ENCODE data around the gene CNN1. TPM values are rescaled to one million over a fixed set of nuclear protein-coding genes. Genes with fewer than 3 reads are reported as not detected.
A peak's percentile ranks its signal among the peaks of the same experiment; 100 is the strongest.

CNN1 gene
- total and polyA plus RNA-seq, 2 of the 13 experiments (the other 11 are each of a cell fraction or from before 2014, with no cell fraction given): 0.70 to 1.1 TPM

GRCh38 chr19:11528551-11529341 lies 9.9 kb upstream of the CNN1 start, which contains the start of gene ECSIT (continued):
- TF ChIP-seq SNAPC4 (CRISPR knock-in tag; IDR thresholded peaks at IDR 0.05) (0 out of 2 replicates have a peak, but pooled peaks have one; percentile 43), GMEB1 (CRISPR knock-in tag; IDR thresholded peaks at IDR 0.05; ENCODE audit: borderline replicate concordance) (peak; percentile 85; the same call in 1 of the 2 replicates), CHD2 (IDR thresholded peaks at IDR 0.05; ENCODE audit: low read depth, low read length) (peak; percentile 83), ZKSCAN8 (CRISPR knock-in tag; IDR thresholded peaks at IDR 0.05; ENCODE audit: borderline replicate concordance) (peak; percentile 59; the same call in 1 of the 2 replicates), UBTF (CRISPR knock-in tag; IDR thresholded peaks at IDR 0.05) (peak; percentile 73), SOX6 (IDR thresholded peaks at IDR 0.05) (no peak), SOX6 (CRISPR knock-in tag; IDR thresholded peaks at IDR 0.05) (peak; percentile 47; the same call in 1 of the 2 replicates), KDM2A (CRISPR knock-in tag; IDR thresholded peaks at IDR 0.05; ENCODE audit: borderline replicate concordance, low read depth) (peak; percentile 85; the same call in 1 of the 2 replicates), ZBTB43 (CRISPR knock-in tag; conservative IDR thresholded peaks at IDR 0.05) (no peak), PPARG (CRISPR knock-in tag; conservative IDR thresholded peaks at IDR 0.05) (no peak), RBM39 (IDR thresholded peaks at IDR 0.05; ENCODE audit: low read depth, low read length, poor library complexity, severe bottlenecking) (peak; percentile 60), FOXM1 (CRISPR knock-in tag; IDR thresholded peaks at IDR 0.05) (no peak), THAP11 (CRISPR knock-in tag; IDR thresholded peaks at IDR 0.05) (peak; percentile 89), ZNF350 (CRISPR knock-in tag; IDR thresholded peaks at IDR 0.05; ENCODE audit: borderline replicate concordance, low read depth) (peak; percentile 71; the same call in 1 of the 2 replicates), ZNF780A (CRISPR knock-in tag; IDR thresholded peaks at IDR 0.05) (no peak; the same call in 1 of the 2 replicates)

Data from HepG2 (cell line).